MM.1S (cell line): Measurements from ENCODE around the gene FOSL1.

ENCODE experiments used
- DNase-seq: peaks from one replicate; pipeline ENCODE4 v3.0.0-alpha.2; 2015
- H2AFZ ChIP-seq: fragments of 300-600 bp; sonication (generic); 2 replicates; pipeline ENCODE4 v1.6.0; 2016; ENCODE audit warnings: antibody characterized with exemption, low read length
- H3F3A ChIP-seq: fragments of 300-600 bp; sonication (generic); 2 replicates; pipeline ENCODE4 v1.6.1; 2016; ENCODE audit warnings: mild to moderate bottlenecking, antibody characterized with exemption, low read length, moderate library complexity, mixed read lengths; ENCODE audit not compliant: insufficient read depth
- H3K27ac ChIP-seq: fragments of 300-600 bp; sonication (generic); 2 replicates; pipeline ENCODE4 v1.5.1; 2016; ENCODE audit warnings: mild to moderate bottlenecking, low read length
- H3K27me3 ChIP-seq: fragments of 300-600 bp; sonication (generic); replicated peaks from 2 replicates; pipeline ENCODE4 v1.6.0; 2016; ENCODE audit warnings: low read length; ENCODE audit not compliant: insufficient read depth
- H3K36me3 ChIP-seq: fragments of 300-600 bp; sonication (generic); replicated peaks from 2 replicates; pipeline ENCODE4 v1.6.1; 2016; ENCODE audit warnings: mild to moderate bottlenecking, low read length, mixed read lengths; ENCODE audit not compliant: insufficient read depth
- H3K4me1 ChIP-seq: fragments of 300-600 bp; sonication (generic); 2 replicates; pipeline ENCODE4 v1.6.1; 2016; ENCODE audit warnings: low read length, mixed read lengths
- H3K4me2 ChIP-seq: fragments of 300-600 bp; sonication (generic); 2 replicates; pipeline ENCODE4 v1.6.0; 2016; ENCODE audit warnings: low read depth, low read length
- H3K4me3 ChIP-seq: fragments of 300-600 bp; sonication (generic); 2 replicates; pipeline ENCODE4 v1.5.1; 2016; ENCODE audit warnings: low read length, mixed read lengths
- H3K79me2 ChIP-seq: fragments of 300-600 bp; sonication (generic); 2 replicates; pipeline ENCODE4 v1.6.1; 2016; ENCODE audit warnings: mixed run types, low read length, mixed read lengths
- H3K9ac ChIP-seq: fragments of 300-600 bp; sonication (generic); 2 replicates; pipeline ENCODE4 v1.6.1; 2016; ENCODE audit warnings: low read length, mixed read lengths
- H3K9me2 ChIP-seq: fragments of 300-600 bp; sonication (generic); replicated peaks from 2 replicates; pipeline ENCODE4 v1.6.1; 2016; ENCODE audit warnings: mild to moderate bottlenecking, low read length, mixed read lengths; ENCODE audit not compliant: insufficient read depth
- H3K9me3 ChIP-seq: fragments of 300-600 bp; sonication (generic); replicated peaks from 2 replicates; pipeline ENCODE4 v1.6.1; 2016; ENCODE audit warnings: mild to moderate bottlenecking, low read length, mixed read lengths; ENCODE audit not compliant: insufficient read depth
- H4K20me1 ChIP-seq: fragments of 300-600 bp; sonication (generic); 2 replicates; pipeline ENCODE4 v1.6.1; 2016; ENCODE audit warnings: mild to moderate bottlenecking, low read length, moderate library complexity, mixed read lengths; ENCODE audit not compliant: insufficient read depth
- EZH2 ChIP-seq: fragments of 300-600 bp; sonication (generic); optimal IDR thresholded peaks from 2 replicates; pipeline ENCODE3; 2017; ENCODE audit warnings: low read depth, mild to moderate bottlenecking, antibody characterized with exemption, low read length, mixed read lengths
- EZH2phosphoT487 ChIP-seq: fragments of 300-600 bp; sonication (generic); IDR thresholded peaks from 2 replicates; pipeline ENCODE4 v1.6.1; 2018; ENCODE audit warnings: antibody characterized with exemption, low read length
- TF ChIP-seq, protein P1 (sequence below): fragments of 300-600 bp; sonication (generic); IDR thresholded peaks from 2 replicates; pipeline ENCODE4 v1.5.1; 2016; ENCODE audit warnings: antibody characterized with exemption, low read length, mixed read lengths

Gene FOSL1

DNA sequence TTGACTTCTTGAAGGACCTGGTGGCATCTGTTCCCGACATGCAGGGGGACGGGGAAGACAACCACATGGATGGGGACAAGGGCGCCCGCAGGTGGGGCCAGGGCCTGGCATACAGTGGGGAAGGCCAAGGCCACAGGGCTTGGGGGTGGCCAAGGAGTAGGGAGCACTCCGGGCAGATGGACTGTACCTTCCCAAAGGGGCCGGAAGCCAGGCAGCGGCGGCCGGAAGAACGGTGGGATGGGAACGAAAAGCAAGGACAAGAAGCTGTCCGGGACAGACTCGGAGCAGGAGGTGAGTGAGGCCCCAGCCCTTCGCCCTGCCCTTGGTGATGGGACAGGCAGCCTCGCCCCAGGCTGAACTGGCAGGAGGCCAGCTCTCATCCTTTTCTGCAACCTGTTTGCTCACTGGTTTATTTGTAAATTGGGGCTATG lies 20.2 kb upstream of the FOSL1 start:
- no peaks in the 10 kb centered on the region for H3F3A ChIP-seq

DNA sequence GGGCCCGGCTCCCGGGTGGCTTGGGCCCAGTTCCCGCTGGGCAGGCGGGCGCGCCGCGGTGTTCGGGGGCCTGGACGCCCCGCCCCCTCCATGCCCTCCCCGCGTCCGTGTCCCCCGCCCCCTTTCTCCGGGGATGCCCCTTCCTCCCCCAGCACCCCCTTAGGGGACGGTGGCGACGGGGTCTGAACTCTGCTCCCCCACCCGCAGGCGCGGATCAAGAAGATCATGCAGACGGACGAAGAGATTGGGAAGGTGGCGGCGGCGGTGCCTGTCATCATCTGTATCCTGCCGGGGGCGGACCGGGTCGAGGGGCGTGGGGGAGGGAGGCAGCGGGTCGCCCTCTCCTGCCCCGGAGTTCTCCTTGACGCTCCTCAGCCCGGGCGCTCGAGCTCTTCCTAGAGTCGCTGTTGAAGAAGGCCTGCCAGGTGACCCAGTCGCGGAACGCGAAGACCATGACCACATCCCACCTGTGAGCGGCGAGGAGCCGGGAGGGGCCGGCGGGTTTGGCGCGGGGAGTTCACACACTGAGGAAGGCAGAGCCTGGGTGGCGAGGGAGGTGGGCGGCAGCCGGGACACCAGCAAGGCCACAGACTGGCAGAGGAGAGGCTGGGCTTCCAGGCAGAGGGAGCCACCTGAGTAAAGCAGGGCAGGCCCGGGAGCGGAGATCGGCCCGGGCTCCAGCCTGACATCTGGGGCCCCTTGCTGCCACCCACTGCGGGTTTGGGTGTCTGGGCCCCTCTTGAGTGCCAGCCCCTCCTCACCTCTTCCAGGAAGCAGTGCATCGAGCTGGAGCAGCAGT lies 19.6 kb upstream of the FOSL1 start:
- DNase-seq = peak; percentile 41
- H3K4me1 ChIP-seq = peaks cover 8% of the 10 kb centered on the region; the same call in 1 of the 2 replicates
- peak overlapping the region; percentile 99 for H3K4me2 ChIP-seq
- no peaks in the 10 kb centered on the region for H3K9me3 ChIP-seq
- H3K4me3 ChIP-seq = peak overlapping the region; percentile 79
- H3K36me3 ChIP-seq = no peaks in the 10 kb centered on the region
- H4K20me1 ChIP-seq = no peaks in the 10 kb centered on the region
- H3K79me2 ChIP-seq = peaks cover 36% of the 10 kb centered on the region
- H3K9ac ChIP-seq = peak overlapping the region; percentile 70
- TF ChIP-seq EZH2phosphoT487 = no peak
- no peak for TF ChIP-seq EZH2
- TF ChIP-seq, protein P1, sequence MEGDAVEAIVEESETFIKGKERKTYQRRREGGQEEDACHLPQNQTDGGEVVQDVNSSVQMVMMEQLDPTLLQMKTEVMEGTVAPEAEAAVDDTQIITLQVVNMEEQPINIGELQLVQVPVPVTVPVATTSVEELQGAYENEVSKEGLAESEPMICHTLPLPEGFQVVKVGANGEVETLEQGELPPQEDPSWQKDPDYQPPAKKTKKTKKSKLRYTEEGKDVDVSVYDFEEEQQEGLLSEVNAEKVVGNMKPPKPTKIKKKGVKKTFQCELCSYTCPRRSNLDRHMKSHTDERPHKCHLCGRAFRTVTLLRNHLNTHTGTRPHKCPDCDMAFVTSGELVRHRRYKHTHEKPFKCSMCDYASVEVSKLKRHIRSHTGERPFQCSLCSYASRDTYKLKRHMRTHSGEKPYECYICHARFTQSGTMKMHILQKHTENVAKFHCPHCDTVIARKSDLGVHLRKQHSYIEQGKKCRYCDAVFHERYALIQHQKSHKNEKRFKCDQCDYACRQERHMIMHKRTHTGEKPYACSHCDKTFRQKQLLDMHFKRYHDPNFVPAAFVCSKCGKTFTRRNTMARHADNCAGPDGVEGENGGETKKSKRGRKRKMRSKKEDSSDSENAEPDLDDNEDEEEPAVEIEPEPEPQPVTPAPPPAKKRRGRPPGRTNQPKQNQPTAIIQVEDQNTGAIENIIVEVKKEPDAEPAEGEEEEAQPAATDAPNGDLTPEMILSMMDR = no peak
- H3K27me3 ChIP-seq = no peaks in the 10 kb centered on the region
- no peak overlapping the region; the same call in 1 of the 2 replicates for H3K27ac ChIP-seq
- H3F3A ChIP-seq = no peaks in the 10 kb centered on the region
- no peaks in the 10 kb centered on the region for H3K9me2 ChIP-seq
- H2AFZ ChIP-seq = peak overlapping the region; percentile 77

More for the DNA sequence above, 20.2 kb upstream of the FOSL1 start:
- no peak overlapping the region for H3K27ac ChIP-seq
- no peaks in the 10 kb centered on the region for H3K27me3 ChIP-seq
- no peaks in the 10 kb centered on the region for H3K9me3 ChIP-seq
- H3K9me2 ChIP-seq = no peaks in the 10 kb centered on the region
- no peak for TF ChIP-seq EZH2
- TF ChIP-seq, protein P1 = no peak
- TF ChIP-seq EZH2phosphoT487 = no peak
- no peak for DNase-seq
- H3K4me1 ChIP-seq = peaks cover 8% of the 10 kb centered on the region; the same call in 1 of the 2 replicates
- no peaks in the 10 kb centered on the region for H3K36me3 ChIP-seq
- H3K9ac ChIP-seq = peak overlapping the region; percentile 70
- peak overlapping the region; percentile 79 for H3K4me3 ChIP-seq
- peak overlapping the region; percentile 77; the same call in 1 of the 2 replicates for H2AFZ ChIP-seq
- H4K20me1 ChIP-seq = no peaks in the 10 kb centered on the region
- H3K4me2 ChIP-seq = peak overlapping the region; percentile 99
- H3K79me2 ChIP-seq = peaks cover 36% of the 10 kb centered on the region

DNA sequence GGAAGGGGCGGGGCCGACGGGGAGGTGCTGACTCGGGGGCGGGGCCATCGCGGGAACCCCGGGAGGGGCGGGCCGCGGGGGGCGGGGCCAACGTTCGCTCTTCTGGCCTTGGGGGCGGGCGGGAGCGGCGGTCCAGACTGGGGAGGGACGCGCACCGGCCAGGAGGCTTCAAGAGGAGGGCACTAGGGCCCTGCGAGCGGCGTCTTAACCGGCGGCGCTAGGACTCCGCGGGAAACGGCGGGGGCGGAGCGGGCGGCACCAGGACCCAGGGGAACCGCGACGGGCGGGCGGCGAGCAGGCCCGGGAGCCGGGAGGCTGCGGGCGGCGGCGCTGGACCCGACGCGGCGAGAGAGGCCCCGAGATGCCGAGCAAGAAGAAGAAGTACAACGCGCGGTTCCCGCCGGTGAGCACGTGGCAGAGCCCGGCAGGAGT lies 19.0 kb upstream of the FOSL1 start, which contains the start of gene DRAP1:
Gene DRAP1 (plus strand): TSS at position 286 of the 432 bp plus-strand sequence. CDS start 76 bp downstream, at position 362.
- Histone ChIP-seq H3K4me1 (peaks cover 8% of the 10 kb centered on the region; the same call in 1 of the 2 replicates), H3F3A (no peaks in the 10 kb centered on the region), H3K9me2 (no peaks in the 10 kb centered on the region), H3K27ac (peak within 1 kb of the TSS; percentile 31; the same call in 1 of the 2 replicates), H2AFZ (peak within 1 kb of the TSS; percentile 77), H3K4me3 (peak within 1 kb of the TSS; percentile 85), H3K79me2 (peaks cover 36% of the 10 kb centered on the region), H3K36me3 (no peaks in the 10 kb centered on the region), H4K20me1 (no peaks in the 10 kb centered on the region), H3K9ac (peak within 1 kb of the TSS; percentile 90), H3K4me2 (peak within 1 kb of the TSS; percentile 99), H3K27me3 (no peaks in the 10 kb centered on the region), H3K9me3 (no peaks in the 10 kb centered on the region)
- TF ChIP-seq EZH2 = no peak
- no peak for TF ChIP-seq EZH2phosphoT487
- TF ChIP-seq, protein P1 = no peak
- peak; percentile 99 for DNase-seq
